ENCODE measurements around the gene PAQR4. TPM values are rescaled to one million over a fixed set of nuclear protein-coding genes. Genes with fewer than 3 reads are reported as not detected.

Gene PAQR4
- 6.5 and 12.6 TPM in 2 replicates for total RNA-seq

DNA sequence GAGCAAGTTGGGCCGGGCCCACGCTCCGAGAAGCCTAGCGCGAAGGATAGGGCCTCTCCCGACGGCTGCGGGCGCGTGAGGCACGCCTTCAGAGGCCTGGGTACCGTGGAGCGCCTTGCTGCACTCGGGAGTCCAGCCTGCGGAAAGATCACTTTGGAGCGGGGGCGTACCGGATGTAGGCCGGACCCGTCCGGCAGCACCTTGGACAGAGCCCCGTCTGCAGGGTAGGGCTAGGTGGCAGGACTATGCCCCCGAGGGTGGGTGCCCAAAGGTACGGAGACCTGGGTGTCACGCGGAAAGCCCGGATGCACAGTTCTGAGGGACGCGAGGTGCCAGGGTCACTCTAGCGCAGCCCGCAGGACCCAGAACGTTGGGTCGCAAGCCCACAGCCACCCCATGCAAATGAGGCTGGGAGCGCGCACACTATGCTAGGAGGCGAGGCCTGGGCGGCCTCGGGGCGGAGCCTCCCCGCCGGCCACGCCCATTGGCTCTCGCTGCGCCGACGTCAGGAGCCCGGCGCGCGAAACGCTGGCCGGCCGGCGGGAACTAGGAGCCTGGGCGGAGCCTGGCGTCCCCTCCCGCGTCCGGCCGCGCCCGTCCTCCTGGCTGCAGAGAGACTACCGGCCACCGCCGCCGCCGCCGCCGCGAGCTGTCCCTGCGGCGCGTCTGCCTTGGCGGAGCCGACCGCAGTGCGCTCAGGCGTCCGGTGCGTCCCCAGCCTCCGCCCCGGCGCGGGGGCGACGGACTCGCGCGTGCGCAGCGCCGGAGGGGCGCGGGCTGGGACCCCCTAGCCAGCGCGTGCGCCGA is at the start of gene PAQR4:
PAQR4 (plus strand) TSS at position 611 of the 807 bp plus-strand sequence. CDS start 327 bp downstream, outside the sequence.

DNA sequence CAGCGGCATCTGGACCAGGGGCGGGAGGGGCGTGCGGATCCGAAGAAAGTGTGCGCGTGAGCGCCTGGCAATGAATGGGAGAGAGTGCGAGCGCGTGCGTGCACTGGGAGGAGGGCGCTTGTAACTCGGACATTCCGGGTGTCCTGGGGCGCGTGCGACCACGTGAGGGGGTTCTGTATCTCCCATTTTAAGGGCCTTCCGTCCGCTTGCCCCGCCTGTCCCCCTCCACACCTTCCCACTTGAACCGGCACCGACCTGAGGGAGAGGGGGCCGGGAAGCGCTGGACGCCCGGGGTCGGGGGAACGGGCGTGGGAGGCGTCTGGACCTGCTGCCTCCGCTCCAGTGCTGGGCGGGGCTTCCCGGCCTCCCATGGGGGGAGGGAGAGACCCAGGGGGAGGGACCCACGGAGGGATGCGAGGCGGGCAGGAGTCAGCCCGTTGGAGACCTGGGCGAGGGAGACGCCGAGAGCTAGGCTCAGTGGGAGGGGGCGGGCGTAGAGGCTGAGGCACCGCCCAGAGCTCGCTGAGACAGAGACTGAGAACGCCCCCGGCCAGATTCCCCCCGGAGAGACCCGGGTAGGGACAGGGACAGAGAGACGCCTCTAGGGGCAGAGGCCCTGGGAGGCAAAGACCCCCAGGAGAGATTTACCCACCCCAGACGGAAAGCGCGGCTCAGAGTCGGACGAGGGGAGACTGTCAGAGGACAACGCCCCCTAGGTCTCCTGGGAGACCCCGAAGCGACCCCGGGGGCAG is 5.2 kb upstream of the PAQR4 start, which contains the start of gene KREMEN2:
KREMEN2 (plus strand) TSS at position 553 of the 752 bp plus-strand sequence. CDS start 246 bp downstream, outside the sequence.

DNA sequence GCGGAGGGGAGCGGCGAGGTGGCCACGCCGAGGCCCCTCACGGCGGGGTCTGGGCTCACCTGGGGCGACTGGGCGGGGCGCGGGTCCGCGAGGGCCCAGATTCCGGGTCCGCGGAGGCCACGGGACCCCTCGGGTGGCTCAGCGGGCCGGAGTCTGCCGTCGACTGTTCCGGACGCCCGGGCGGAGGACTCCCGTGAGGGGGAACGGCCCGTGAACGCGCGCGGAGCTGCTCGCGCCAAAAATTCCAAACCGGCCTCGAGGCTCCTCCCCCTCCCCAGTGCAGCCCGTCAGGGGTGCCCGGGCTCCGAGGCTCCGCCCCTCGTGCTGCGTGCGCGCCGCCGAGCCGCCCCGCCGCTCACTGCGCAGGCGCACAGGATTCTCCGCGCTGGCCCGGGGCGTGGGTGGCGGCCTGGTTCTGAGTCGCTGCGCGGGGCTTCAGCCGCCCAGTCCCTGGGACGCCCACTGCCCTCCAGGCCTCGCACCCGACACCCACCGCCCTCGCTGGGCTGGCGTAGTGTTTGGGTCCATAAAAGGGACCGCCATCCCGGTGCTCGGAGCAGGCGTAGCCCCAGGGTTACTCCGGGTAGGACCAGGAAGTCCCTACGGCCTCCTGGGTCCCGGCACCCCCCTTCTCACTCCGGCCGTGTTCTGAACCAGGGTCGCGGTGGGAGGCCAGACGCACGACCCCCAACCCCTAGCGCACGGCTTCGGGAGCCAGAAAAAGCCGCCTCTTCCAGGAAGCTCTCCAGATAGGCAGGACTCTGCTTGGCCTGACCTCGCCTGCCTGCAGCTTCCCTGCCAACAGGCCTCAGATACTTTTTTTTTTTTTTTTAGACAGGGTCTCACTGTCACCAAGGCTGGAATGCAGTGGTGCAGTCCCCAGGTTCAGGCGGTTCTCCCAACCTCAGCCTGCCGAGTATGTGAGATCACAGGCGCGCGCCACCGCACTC is 11.4 kb downstream of the PAQR4 start, which contains the start of gene PKMYT1:
PKMYT1 (minus strand) TSS at position 220 of the 950 bp plus-strand sequence. CDS start 789 bp downstream, outside the sequence.

GRCh38 chr16:3012828-3013420 is 43.8 kb downstream of the PAQR4 start, which contains the start of gene CLDN9:
Gene CLDN9 (plus strand): TSS chr16:3012923. CDS start chr16:3013363, 440 bp downstream.

DNA sequence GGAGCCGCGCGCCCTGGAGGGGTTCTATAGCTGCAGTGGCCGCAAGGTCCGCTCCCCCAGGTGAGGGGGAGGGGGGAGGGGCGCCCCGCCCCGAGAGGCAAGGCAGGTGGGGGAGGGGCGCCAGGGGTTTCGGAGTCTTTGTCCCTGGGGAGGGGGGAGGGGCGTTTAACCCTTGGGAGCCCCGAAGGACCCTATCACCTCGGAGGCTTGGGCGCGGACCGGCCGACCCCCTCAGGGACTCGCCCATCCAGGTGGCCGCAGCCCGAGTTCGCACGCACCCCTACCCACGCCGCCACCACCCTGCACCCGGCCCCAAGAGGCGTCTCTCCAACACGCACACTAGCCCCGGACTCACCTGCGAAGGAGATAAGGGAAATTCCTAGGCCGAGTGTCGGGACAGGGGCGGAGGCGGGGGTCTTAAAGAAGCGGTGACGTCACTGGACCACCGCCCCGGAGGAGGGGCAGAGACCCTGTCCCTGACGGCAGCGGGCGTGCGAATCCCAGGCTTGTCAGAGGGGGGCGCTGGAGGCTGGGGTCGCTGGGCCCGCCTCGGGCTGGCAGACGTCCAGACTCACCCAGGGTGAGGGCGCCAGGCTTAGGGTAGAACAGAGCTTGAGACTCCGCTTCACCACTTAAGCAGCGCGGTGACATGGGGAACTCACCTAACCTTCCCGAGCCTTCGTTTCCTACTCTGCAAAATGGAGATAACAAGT is 48.8 kb downstream of the PAQR4 start, which contains the start of gene CLDN6:
CLDN6 (minus strand) TSS at position 390 of the 713 bp plus-strand sequence. CDS start 2,162 bp downstream, outside the sequence.

DNA sequence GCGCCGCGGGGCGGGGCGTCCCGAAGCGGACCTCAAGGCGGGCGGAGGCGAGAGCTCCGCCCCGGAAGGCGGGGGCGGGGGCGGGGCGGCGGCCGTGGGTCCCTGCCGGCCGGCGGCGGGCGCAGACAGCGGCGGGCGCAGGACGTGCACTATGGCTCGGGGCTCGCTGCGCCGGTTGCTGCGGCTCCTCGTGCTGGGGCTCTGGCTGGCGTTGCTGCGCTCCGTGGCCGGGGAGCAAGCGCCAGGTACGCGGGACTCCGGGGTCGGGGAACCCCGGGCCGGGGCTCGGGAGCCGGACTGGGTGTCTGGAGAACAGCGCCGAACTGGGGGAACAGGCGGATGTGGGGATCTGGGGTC is 51.1 kb downstream of the PAQR4 start, which contains the start of gene TNFRSF12A:
TNFRSF12A (plus strand) TSS at position 122 of the 357 bp plus-strand sequence; CDS start at position 152, 30 bp downstream.

Other genes with a start within 250 kb of the PAQR4 start
- gene PRSS27, start 249.1 kb upstream of the PAQR4 start, total RNA-seq = 0.56 and 0.92 TPM in 2 replicates
- 41.4 and 47.7 TPM in 2 replicates for gene SRRM2, start 216.7 kb upstream of the PAQR4 start, total RNA-seq
- 355 and 449 TPM in 2 replicates for gene ELOB, start 192.1 kb upstream of the PAQR4 start, total RNA-seq
- not detected in 2 replicates for gene PRSS33, start 181.8 kb upstream of the PAQR4 start, total RNA-seq
- not detected in 2 replicates for gene PRSS41, start 170.9 kb upstream of the PAQR4 start, total RNA-seq
- not detected in 2 replicates for gene PRSS21, start 152.1 kb upstream of the PAQR4 start, total RNA-seq
- gene ZG16B, start 139.0 kb upstream of the PAQR4 start, total RNA-seq = 0.25 and 3.7 TPM in 2 replicates
- not detected in 2 replicates for gene PRSS22, start 111.2 kb upstream of the PAQR4 start, total RNA-seq
- 56.6 and 63.1 TPM in 2 replicates for gene FLYWCH2, start 86.1 kb upstream of the PAQR4 start, total RNA-seq
- 35.6 and 38.4 TPM in 2 replicates for gene FLYWCH1, start 57.4 kb upstream of the PAQR4 start, total RNA-seq
- gene KREMEN2, start 5.1 kb upstream of the PAQR4 start, total RNA-seq = not detected in 2 replicates
- gene PKMYT1, start 11.1 kb downstream of the PAQR4 start, total RNA-seq = 3.4 and 5.9 TPM in 2 replicates
- gene CLDN9, start 43.6 kb downstream of the PAQR4 start, total RNA-seq = not detected in 2 replicates
- not detected in 2 replicates for gene CLDN6, start 48.8 kb downstream of the PAQR4 start, total RNA-seq
- 265 and 335 TPM in 2 replicates for gene TNFRSF12A, start 51.0 kb downstream of the PAQR4 start, total RNA-seq
- gene HCFC1R1, start 54.6 kb downstream of the PAQR4 start, total RNA-seq = 17.0 and 27.1 TPM in 2 replicates
- 14.1 and 15.0 TPM in 2 replicates for gene THOC6, start 54.7 kb downstream of the PAQR4 start, total RNA-seq
- gene BICDL2, start 67.6 kb downstream of the PAQR4 start, total RNA-seq = 0.13 TPM in 1 of 2 replicates, not detected in the other
- gene MMP25, start 77.2 kb downstream of the PAQR4 start, total RNA-seq = not detected in 2 replicates
- gene IL32, start 96.3 kb downstream of the PAQR4 start, total RNA-seq = 3.4 and 4.4 TPM in 2 replicates
- not detected in 2 replicates for gene ZSCAN10, start 129.9 kb downstream of the PAQR4 start, total RNA-seq
- 12.6 and 13.6 TPM in 2 replicates for gene ZNF205, start 143.2 kb downstream of the PAQR4 start, total RNA-seq
- gene ZNF213, start 165.7 kb downstream of the PAQR4 start, total RNA-seq = 3.2 and 5.7 TPM in 2 replicates
- not detected in 2 replicates for gene OR1F1, start 218.9 kb downstream of the PAQR4 start, total RNA-seq

Data from aortic smooth muscle cell (primary cell).